HFF-Myc (cell line): ENCODE data around the gene RGS5.

Experiments
- DNase-seq: peaks from one replicate; pipeline ENCODE4 v3.0.0-alpha.2; 2011; ENCODE audit warnings: low read depth; ENCODE audit errors: extremely low read depth
- H3K4me3 ChIP-seq: replicated peaks from 2 replicates; pipeline ENCODE4 v1.5.1; 2011; ENCODE audit warnings: low read depth, mild to moderate bottlenecking, control low read depth, low read length
- CTCF ChIP-seq: IDR thresholded peaks from 2 replicates; pipeline ENCODE4 v1.5.1; 2012; ENCODE audit warnings: mild to moderate bottlenecking, low read depth, low read length, control low read depth; ENCODE audit errors: missing control alignments

The RGS5 gene

GRCh38 chr1:163120372-163120771 is 82.3 kb downstream of the RGS5 start:
- H3K4me3 ChIP-seq = no peak overlapping the region
- no peak for DNase-seq
- TF ChIP-seq CTCF = no peak

GRCh38 chr1:163119707-163120106 is 83.0 kb downstream of the RGS5 start:
- no peak overlapping the region for H3K4me3 ChIP-seq
- no peak for DNase-seq
- TF ChIP-seq CTCF = no peak

DNA sequence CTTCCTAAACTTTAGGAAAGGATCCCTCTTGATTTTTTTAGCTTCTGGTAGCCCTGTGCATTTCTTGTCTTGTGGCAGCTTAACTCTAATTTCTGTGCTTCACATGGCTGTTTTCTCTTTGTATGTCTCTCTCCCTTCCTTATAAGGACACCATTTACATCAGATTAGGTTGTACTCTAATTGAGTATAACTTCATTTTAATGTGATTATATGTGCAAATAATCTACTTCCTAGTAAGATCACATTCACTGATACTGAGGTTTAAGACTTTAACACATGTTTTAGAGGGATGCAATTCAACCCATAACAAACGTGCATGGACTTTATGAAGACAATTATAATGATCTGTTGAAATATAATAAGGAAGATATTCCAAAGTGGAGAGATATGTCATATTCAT is 86.8 kb downstream of the RGS5 start:
- no peak overlapping the region for H3K4me3 ChIP-seq
- no peak for TF ChIP-seq CTCF
- DNase-seq = no peak

GRCh38 chr1:163107655-163108054 is 95.1 kb downstream of the RGS5 start:
- H3K4me3 ChIP-seq = no peak overlapping the region
- no peak for TF ChIP-seq CTCF
- DNase-seq = no peak

GRCh38 chr1:163106364-163106987 is 96.2 kb downstream of the RGS5 start:
- H3K4me3 ChIP-seq = no peak overlapping the region
- no peak for TF ChIP-seq CTCF
- no peak for DNase-seq

- no peak overlapping the region for H3K4me3 ChIP-seq
- DNase-seq = no peak
- TF ChIP-seq CTCF = no peak
Measured at GRCh38 chr1:163104385-163105099, 98.2 kb downstream of the RGS5 start.
